HG03196 (cell line): ENCODE data around the gene ZNHIT6.
A peak's percentile ranks its signal among the peaks of the same experiment; 100 is the strongest.
"Not testable (repeated sequence)": the region's sequence is repeated elsewhere in the genome, so short reads cannot be mapped to it uniquely, and the experiment has no call there.

ENCODE experiments used
- ATAC-seq: cut with Tn5 transposase; IDR thresholded peaks from one replicate; pipeline ENCODE4 v1.9.1; 2021; ENCODE audit not compliant: unreplicated experiment

The ZNHIT6 gene, protein sequence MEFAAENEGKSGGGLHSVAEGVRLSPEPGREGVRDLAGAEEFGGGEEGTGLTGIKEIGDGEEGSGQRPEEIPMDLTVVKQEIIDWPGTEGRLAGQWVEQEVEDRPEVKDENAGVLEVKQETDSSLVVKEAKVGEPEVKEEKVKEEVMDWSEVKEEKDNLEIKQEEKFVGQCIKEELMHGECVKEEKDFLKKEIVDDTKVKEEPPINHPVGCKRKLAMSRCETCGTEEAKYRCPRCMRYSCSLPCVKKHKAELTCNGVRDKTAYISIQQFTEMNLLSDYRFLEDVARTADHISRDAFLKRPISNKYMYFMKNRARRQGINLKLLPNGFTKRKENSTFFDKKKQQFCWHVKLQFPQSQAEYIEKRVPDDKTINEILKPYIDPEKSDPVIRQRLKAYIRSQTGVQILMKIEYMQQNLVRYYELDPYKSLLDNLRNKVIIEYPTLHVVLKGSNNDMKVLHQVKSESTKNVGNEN

DNA sequence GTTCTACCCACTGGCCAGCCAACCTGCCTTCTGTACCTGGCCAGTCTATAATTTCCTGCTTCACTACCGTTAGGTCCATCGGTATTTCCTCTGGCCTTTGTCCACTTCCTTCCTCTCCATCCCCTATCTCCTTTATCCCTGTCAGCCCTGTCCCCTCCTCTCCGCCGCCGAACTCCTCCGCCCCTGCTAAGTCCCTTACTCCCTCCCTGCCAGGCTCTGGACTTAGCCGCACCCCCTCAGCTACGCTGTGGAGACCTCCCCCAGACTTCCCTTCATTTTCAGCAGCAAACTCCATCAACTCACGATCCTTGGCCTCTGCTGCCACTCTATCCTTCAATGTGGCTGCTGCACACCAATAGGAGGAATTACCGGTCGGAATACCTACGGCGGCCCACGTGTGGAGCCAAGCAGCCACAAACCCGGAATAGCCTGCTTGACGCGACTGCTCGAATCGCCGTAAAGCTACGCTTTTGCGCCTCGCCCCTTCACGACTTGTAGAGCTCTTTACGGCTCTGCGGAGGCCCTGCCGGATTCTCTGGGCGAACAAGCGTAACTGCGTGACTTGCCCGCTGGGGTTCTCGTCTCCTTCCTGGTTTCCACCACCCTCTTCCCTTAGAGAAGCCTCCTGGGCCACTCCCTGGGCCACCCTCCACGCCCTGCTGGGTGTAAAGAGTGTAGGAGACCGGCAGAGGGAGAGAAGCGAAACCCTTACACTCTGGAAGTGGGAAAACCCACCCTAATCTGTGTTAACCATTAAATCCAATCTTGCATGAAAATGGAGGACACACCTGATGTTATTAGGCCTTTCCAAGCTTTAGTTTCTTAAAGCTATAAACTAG, at the start of gene ZNHIT6:
Gene ZNHIT6 (minus strand): TSS at position 444 of the 839 bp plus-strand sequence. CDS start 149 bp downstream, at position 295.
- peak; percentile 92 for ATAC-seq

DNA sequence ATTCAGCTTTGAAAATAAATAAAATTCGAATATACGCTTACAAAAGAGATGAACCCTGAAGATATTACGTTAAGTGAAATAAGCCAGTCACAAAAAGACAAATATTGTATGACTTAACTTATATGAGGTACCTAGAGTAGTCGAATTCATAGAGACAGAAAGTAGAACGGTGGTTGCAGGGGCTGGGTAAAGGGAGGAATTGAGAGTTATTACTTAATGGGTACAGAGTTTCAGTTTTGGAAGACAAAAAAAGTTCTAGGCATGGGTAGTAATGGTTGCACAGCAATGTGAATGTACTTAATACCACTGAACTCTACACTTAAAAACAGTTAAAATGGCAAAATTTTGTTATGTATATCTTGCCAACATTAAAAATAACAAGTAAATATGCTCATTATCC, 48.6 kb upstream of the ZNHIT6 start:
- ATAC-seq = no peak

DNA sequence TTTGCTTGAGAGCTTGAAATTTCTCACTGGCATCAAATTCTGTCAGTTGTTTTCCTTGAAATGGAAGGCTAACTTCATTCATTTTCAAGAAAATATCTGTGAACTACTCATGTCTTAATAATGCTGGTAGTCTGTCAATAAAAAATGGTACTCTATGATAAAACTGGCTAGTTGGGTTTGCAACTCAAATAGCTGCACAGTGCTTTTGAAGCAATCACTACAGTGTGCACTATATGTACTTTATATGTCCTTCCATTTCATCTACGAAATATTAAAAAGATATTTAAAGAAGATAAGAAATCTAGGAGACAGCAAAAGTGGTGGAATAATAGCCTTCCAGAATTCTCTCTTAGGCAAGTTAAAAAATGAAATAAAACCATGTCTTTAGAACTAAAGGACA, 39.9 kb upstream of the ZNHIT6 start:
- ATAC-seq = no peak

DNA sequence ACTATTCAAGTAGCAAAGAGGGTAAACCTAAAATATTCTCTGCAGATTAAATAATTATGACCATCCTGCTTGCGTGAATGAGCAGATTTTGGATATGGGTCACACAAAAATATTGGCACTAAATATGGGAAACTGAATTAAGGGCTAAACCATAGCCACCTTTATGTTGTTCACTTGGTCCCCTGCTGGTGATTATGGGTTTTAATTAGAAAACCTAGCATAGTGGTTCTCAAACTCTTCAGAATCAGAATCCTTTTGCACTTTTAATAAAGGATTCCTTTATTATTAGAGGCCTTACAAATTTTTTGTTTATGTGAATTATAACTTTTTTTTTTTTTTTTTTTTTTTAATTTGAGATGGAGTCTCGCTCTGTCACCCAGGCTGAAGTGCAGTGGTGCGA, 38.5 kb upstream of the ZNHIT6 start:
- no peak for ATAC-seq

DNA sequence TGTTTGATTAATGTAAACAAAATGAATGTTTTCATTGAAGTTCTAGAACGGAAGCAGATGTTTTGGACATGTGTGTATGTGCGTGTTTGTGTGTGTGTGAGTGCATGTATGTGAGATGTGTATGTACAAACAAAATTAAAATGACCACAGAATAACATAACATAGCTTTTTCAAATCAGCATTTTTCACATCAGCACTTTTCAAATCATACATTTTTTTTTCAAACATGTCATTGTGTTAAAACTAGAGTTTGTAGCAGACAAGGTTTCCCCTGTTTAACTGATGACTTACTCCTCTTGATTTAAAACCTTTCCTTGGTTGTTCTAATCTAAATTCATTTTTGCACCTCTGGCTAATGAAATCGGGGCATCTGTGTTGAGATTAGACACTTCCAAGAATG, 35.6 kb upstream of the ZNHIT6 start:
- no peak for ATAC-seq

DNA sequence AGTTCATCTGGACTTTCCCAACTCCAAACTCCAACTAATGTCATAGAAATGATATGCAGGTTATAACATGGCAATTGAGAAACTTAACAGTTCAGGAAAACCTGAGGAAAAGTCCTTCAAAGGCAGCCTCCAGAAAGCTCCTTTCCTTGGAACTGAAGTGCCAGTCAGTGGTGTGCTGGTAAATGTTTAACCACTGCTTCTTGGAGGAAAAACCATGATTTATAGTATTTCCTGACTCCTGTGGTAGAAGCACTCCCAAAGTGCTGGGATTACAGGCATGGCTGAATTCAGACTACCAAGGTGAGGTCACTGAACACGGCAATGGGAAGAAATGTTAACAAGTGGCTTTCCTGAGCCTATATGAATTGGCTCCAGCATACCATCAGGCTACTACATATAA, 26.7 kb upstream of the ZNHIT6 start:
- no peak for ATAC-seq

DNA sequence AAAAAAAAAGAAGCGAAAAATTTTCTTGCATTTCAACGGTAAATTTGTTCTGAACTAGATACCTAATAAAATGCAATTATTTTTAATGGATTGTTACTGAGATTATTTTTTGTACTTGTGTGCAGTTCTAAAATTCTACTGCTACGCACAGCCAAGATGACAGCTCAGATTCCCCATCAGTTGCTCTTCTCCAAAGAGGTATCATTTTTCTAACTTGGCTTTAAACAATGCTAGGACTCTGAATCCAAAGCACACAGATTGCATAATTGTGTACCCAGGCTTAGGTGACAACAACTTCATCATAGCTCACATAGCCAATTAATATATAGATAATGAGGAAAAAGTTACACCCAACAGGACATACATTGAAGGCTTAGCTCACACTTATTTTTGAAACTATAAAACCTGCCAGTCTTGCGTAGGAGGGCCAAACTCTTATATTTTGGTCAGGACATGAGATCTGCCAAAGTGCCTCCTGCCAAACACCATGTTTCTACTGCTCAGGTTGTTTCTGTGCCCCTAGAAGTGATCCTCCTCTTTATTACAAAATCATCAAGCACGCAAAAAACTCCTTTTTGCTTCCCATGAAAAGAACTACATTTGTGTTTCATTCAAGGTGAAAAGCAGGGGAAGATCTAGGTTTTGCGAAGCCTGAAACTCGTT, 10.6 kb upstream of the ZNHIT6 start:
- no peak for ATAC-seq

DNA sequence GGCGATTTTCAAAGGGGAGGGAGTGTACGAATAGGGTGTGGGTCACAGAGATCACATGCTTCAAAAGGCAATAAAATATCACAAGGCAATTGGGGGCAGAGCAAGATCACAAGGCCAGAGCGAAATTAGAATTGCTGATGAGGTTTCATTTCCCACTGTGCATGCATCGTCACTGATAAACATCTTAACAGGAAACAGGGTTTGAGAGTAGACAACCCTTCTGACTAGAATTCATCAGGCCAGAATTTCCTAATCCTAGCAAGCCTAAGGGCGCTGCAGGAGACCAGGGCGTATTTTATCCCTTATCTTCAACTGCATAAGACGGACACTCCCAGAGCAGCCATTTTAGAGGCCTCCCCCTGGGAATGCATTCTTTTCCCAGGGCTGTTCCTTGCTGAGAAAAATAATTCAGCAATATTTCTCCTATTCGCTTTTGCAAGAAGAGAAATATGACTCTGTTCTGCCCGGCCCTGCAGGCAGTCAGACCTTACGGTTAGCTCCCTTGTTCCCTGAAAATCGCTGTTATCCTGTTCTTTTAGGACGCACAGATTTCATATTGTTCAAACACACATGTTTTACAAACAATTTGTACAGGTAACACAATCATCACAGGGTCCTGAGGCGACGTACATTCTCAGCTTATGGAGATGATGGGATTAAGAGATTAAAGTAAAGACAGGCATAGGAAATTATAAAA, 6.3 kb upstream of the ZNHIT6 start:
- not testable (repeated sequence) for ATAC-seq

DNA sequence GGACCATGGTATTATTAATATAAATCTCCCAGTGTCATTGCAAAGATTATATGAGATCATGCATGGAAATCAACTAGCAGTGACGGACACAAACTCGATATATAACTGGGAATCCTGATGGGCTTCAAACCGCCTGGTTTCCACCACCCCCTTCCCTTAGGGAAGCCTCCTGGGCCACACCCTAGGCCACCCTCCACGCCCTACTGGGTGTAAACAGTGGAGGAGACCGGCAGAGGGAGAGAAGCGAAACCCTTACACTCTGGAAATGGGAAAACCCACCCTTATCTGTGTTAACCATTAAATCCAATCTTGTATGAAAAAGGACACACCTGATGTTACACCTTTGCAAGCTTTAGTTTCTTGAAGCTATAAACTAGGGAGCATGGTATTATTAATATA, 595 bp upstream of the ZNHIT6 start:
- no peak for ATAC-seq

DNA sequence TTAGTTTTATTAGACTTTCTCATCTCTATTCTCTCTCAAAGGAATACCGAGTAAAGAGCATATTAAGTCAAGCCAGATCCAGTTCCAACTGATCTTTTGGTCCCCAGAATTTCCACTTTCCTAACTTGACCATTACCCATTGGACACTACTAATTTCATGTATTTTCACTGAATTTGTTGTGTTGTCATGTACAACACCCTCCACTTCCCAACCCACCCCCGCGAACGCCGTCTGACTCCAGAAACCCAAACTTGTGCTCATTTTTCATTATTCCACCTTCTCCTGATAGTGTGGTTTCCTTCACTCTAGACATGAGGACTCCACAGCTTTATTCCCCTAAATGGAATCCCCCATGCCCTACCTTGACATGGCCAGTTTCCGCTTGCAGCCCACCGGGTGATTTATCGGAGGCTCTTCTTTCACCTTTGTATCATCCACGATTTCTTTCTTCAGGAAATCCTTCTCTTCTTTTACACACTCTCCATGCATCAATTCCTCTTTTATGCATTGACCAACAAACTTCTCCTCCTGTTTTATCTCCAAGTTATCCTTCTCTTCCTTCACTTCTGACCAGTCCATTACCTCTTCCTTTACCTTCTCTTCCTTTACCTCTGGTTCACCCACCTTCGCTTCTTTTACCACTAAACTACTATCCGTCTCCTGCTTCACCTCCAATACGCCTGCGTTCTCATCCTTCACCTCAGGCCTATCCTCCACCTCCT, 805 bp downstream of the ZNHIT6 start:
- ATAC-seq = no peak

DNA sequence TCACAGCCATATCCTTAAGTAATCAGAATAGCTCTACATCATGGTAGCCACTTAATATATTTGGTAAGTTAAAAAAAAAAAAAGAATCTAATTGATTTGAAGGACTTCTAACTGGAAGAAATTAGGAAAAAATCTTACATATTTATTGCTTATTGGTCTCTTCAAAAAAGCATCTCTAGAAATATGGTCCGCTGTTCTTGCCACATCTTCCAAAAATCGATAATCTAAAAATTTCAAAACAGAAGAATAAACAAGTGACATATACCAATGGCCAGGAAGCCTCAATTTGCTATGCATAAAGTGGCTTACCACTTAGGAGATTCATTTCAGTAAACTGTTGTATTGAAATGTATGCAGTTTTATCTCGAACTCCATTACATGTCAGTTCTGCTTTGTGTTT, 2.3 kb downstream of the ZNHIT6 start:
- no peak for ATAC-seq

DNA sequence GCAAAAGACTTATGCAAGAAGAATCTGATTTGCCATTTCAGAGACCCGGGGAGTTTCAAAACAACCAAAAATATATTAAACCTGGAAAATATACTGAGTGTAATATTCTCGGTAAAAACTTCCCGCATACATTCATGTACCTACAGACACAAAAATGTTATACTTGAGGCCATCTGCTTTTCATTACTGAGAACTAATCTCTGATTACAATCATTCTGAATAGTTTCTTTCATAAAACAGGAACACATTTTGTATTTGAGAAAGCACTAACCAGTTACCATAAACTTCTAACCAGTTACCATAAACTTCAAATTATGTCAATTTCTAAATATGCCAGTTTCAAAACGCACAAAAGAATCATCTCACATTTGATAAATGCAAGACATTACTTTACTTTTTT, 7.8 kb downstream of the ZNHIT6 start:
- no peak for ATAC-seq

DNA sequence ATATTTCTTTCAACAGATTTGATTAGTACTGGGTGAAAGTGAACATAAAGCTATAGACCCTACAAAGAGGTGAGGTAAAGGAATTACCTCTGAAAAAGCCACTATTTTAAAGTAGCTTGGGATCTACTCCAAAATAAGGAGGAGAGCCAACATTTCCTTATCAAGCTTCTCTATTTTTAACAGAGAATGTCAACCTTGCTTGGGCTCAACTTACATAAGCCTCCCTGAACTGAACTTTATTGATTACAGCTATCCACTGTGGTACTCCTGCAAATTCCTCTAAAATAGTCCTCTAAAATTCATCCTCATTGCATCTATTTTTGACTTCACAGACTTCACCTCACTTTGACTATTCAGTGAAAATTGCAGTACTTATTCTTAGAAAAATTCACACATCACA, 10.3 kb downstream of the ZNHIT6 start:
- ATAC-seq = no peak

DNA sequence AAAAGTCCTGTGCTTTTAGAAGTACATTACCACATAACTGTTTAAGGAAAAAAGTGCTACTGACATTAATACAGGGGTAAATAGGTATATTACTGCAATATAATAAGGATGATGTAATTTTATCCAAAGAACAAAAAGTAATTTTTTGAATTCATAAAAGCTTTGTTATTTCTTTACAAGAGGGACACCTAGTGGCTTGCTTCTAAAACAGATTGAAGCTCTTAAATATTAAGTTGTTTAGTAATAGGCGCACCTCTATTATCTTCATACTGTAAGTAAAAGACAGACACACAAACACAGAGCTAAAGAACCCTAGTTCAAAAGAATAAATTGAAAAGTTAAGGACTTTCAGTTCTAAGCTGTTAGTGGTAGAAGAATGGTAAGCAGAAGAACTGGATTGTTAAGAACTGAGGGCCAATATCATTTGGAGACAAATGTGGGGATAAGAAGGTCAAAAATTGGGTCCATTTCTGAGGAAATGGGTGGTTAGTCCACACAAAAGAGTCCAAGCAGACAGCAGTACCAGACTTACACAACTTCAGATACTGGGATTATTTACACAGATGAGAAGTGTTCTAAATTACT, 15.4 kb downstream of the ZNHIT6 start:
- no peak for ATAC-seq

DNA sequence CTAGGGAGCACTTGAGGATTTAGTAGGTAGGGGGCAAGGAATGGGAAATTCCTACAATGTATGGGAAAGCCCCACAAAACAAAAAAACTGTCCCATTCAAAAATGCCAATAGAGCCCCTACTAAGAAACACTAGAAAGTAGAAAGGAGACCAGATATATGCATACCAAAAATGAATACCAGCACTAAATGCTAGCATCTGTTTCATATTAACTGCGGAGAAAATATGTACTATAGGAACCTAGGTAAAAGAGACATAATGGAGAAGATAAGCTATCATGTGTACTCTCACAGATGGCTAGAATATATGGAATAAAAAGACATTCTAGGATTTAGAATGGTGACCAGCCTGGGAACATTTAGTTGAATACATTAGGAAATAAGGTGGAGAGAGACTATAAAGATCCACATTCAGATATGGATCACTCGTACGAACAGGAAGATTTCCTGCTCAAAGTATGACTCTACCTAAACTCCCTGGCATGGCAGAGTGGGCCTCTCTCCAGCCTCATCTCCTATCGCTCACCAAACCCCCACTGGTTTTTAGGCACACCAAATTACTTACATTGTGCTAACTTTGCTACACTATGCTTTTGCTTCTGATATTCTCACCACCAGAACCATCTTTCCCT, 18.3 kb downstream of the ZNHIT6 start:
- ATAC-seq = no peak

DNA sequence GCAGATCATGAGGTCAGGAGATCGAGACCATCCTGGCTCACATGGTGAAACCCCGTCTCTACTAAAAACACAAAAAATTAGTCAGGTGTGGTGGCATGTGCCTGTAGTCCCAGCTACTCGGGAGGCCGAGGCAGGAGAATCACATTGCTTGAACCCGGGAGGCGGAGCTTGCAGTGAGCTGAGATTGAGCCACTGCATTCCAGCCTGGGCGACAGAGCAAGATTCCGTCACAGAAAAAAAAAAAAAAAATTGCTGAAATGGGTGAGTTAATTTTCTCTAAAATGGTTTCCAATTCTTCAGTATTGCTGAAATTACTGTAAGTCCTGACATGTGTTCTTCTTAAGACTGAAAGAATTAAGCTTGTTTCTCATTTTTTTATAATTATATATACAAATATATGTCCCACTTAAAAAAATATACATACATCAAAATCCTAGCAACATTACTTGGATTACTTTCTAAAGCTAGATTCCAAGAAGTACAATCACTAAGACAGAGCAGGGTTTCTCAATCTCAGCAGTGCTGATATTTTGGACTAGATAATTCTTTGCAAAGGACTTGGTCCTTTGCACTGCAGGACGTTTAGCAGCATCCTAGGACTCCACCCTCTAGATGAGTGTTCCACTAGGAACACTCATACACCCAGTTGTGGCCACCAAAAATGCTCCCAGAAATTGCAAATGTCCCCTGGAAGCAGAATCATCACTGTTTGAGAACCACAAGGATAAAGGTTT, 24.8 kb downstream of the ZNHIT6 start:
- ATAC-seq = no peak

DNA sequence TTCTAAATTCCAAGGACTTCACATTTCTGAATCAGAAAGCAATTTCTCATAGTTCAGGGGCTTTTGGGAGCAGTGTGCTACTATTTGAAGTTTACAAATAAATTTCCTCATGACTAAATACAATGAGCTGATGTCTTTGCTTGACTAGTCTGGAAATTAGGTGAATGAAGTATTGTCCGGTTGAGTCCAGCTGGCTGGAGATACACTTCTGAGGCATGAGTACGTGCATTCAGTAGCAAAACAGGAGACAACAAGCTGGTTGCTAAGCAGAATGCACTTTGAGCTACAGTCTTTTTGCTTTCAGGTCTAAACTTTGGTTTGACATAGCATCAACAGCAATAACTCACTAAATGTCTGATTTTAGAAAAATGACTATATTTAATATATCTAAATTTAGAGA, 27.1 kb downstream of the ZNHIT6 start:
- ATAC-seq = no peak

DNA sequence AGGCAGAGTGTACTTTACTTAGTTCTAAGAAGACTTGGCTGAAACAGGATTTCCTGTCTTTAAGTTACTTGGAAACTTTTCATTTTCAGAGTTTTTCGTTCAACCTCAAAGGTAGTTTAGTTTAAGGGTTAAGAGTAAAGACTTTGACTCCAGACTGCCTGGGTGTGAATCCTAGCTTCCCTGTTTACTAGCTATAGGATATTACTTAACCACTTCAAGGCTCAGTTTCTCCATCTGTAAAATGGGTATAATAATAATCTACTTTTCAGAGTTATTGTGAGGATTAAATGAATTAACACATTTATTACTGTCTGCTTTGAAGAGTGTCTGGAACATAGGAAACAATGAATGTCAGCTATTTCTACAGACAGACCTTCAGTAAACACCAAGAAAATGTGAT, 30.0 kb downstream of the ZNHIT6 start:
- ATAC-seq = no peak

DNA sequence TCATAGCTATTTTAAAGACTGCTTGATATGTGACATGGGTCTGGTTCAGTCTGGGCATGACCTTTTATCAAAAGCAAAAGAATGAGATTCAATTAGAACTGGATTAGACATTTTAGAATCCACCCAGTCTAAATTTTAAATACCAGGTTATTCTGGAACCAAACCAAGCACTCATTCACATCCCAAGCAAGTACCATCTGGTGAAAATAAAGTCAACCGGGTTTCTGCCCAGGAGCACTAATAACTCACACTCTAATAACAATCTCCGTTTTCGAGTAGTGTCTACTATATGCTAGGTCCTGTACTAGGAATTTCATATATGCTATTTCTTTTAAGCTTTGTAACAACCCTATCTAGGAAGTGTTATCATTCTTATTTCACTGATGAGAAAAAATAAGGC, 30.6 kb downstream of the ZNHIT6 start:
- ATAC-seq = no peak
